ENCODE data around the gene XXYLT1. TPM values are rescaled to one million over a fixed set of nuclear protein-coding genes. Genes with fewer than 3 reads are reported as not detected.

Gene XXYLT1
- total RNA-seq, 1 donor from 2014 or later: 93.1 TPM

DNA sequence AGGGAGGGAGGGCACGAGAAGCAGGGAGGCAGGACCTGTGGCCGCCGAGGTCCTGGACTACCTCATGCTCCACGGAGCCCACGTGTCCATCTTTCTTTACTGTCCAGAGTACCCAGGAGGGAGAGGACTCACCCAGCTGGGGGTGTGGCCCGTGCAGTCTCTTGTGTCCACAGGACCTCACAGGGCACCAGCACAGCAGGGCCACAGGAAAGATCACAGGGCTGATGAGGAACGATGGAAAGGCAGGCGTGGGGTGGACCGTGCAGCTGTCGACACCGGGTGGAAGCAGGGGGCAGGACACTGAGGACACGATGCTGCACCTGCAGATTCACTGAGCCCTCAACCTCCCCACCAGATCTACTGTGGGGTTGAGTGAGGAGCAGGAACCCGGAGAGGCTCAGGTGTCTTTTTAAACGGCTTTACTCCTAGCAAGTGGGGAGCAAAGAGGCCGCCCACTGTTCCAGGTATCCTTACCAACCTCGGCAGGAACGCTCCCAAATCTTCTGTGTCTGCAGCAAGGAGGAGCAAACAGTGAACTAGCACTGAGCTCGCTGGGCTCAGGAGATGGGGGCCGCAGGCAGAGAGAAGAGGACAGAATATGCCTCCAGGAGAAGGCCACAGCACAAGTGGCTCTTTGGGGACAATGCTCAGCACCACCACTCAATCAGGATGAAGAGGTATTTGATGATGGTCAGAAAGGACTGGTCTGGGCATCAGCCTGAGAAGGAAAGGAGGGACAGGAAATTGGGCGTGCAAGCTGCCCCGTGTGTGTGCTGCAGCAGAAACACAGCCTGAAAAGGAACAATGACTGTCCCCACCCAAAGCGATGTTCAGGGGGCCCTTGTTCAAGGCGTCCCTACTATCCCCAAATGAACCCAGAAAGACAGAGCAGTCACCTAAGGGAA lies 198.8 kb downstream of the XXYLT1 start:
- no peak for DNase-seq (ENCODE audit: extremely low read depth, low read depth, low spot score)

DNA sequence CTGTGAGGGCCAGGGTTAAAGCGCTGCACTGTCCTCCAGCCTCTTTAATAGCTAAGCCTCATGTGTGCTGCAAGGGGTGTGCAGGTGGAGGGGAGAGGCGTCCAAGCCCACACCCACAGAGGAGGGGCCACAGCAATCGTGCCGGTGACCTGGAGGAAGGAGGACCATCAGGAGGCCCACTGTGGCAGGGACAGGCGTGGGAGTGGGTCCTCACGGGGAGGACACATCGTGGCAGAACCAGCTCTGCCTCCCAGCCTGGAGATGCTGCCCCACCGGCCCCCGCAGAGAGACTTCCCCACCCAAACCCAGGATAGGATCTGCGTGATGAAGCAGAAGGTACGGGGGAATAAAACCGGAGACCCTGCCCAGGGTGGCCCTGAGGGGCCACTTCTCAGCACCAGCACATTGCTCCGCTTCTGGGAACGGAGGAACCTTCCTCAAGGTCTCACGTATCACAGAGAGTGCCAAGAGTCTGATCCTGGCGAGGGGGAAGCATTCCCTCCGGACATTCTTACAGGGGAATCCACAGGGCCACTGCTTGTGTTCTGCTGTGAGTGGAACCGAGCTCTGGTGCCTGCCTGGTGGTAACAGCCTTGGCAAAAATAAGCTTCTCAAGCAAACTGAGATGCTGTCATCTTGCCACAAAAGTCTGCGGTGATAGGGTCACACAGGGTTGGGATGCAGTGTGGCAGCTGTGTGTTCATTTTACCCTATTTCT lies 199.8 kb downstream of the XXYLT1 start:
- no peak for DNase-seq (ENCODE audit: extremely low read depth, low read depth, low spot score)

DNA sequence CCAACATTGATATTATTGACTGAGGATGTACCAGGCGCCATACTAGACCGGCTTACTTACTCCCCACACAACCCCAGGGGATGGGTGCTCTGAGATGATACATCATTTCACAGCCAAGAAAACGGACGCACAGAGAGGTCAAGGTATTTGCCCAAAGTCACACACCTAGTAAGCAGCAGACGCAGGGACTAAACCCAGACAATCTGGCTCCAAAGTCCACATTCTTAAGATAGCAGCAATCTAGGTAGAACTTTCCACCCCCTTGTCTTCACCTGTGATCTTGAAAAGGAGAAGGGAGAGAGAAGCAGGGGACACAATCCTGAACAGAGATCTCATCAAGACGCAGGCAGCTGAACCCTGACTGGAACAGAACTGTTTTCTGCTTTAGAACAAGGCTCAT lies 200.6 kb downstream of the XXYLT1 start:
- no peak for DNase-seq (ENCODE audit: extremely low read depth, low read depth, low spot score)

DNA sequence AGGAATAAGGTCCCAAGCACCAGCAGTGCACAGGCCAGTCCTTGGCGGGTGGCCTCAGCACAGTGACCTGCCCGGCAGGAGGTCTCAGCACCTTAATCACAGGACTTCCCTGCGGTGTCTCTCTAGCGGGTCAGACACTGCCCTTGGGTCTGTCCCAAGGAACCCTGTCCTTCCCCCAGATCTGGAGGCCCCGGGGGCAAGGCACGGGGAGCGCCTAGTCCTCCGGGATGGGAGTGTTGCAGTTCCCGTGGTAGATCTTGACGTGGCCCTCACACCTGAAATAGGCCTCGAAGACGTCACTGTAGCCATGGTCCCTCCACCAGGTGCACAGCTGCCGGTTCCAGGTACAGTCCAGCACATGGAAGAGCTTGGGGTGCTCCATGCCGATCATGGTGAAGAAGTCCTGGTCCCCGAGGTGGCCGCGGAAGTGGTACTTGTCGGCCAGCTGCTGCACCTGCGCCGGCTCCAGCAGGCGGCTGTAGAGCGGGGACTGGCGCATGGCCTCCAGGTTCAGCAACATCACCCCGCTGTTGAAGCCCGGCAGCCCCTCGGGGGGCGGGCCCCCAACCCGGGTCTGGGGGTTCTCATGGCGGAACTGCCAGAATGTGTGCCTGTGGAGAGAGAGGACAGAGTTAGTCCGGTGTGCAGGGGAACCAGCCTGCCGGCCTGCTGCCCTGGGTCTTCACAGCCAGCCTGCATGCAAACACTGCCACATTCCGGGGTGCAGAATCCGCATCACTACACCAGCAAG lies 201.3 kb downstream of the XXYLT1 start:
- no peak for DNase-seq (ENCODE audit: extremely low read depth, low read depth, low spot score)

- DNase-seq (ENCODE audit: extremely low read depth, low read depth, low spot score): no peak
These were observed 202.6 kb downstream of the XXYLT1 start for GRCh38 chr3:195068084-195069080.

DNA sequence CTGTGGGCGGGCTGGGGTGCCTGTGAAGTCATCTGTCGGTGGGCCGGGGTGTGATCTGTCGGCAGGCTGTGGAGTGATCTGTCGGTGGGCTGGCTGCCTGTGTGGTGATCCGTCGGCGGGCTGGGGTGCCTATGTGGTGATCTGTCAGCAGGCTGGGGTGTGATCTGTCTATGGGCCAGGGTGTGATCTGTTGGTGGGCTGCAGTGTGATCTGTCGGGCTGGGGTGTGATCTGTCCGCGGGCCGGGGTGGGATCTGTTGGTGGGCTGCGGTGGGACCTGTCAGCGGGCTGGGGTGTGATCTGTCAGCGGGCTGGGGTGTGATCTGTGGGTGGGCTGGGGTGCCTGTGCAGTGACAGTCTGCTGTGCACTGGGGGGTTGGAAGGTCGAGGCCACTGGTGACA lies 204.5 kb downstream of the XXYLT1 start:
- no peak for DNase-seq (ENCODE audit: extremely low read depth, low read depth, low spot score)

DNA sequence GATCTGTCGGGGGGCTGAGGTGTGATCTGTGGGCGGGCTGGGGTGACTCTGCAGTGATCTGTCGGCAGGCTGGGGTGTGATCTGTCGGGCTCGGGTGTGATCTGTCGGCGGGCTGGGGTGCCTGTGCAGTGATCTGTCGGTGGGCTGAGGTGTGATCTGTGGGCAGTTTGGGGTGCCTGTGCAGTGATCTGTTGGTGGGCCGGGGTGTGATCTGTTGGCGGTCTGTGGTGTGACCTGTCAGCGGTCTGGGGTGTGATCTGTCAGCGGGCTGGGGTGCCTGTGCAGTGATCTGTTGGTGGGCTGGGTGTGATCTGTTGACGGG lies 205.1 kb downstream of the XXYLT1 start:
- DNase-seq (ENCODE audit: extremely low read depth, low read depth, low spot score): no peak

DNA sequence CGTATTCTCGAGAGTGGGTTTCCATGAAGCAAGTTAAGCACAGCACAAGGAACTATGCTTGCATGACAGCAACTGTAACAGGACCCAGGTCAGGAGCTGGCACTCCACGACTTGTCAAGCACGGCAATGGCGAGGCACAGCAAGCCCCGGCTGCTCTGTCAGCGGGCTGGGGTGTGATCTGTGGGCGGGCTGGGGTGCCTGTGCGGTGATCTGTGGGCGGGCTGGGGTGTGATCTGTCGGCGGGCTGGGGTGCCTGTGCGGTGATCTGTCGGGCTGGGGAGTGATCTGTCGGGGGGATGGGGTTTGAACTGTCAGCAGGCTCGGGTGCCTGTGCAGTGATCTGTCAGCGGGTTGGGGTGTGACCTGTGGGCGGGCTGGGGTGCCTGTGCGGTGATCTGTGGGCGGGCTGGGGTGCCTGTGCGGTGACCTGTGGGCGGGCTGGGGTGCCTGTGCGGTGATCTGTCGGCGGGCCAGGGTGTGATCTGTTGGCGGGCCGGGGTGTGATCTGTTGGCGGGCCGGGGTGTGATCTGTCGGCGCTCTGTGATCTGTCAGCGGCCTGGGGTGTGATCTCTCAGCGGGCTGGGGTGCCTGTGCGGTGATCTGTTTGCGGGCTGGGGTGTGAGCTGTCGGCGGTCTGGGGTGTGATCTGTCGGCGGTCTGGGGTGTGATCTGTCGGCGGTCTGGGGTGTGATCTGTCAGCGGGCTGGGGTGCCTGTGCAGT lies 205.7 kb downstream of the XXYLT1 start:
- DNase-seq (ENCODE audit: extremely low read depth, low read depth, low spot score): no peak

DNA sequence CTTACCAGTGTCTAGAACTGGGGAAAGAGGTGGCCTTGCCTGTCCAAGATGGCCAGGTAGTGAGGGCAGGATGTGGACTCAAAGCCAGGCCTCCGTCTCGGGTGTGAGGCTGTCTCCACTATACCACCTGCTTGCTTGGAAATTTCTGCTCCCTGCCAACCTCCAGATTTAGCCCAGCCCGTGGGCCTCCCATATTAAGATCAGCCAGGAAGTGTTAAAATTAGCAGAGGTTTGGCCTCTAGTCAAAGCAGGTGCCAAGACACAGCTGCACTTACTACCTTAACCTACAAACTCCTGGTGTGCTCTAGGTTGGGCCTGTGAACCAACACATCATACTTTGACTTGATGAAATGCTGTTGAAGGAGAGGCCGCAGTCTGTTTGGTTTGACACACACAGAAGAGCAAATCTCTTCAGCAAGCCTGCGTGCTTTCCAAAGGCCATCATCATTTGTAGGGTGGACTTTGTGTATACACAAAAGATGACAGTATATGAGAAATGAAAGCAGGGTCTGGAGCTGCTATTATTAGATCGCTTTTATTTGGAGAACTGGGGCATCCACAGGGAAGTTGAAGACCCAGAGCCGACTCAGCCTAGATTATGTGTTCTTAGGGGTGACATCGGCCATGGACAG lies 206.5 kb downstream of the XXYLT1 start:
- no peak for DNase-seq (ENCODE audit: extremely low read depth, low read depth, low spot score)

GRCh38 chr3:195063581-195064193 lies 207.3 kb downstream of the XXYLT1 start:
- DNase-seq (ENCODE audit: extremely low read depth, low read depth, low spot score): no peak

DNA sequence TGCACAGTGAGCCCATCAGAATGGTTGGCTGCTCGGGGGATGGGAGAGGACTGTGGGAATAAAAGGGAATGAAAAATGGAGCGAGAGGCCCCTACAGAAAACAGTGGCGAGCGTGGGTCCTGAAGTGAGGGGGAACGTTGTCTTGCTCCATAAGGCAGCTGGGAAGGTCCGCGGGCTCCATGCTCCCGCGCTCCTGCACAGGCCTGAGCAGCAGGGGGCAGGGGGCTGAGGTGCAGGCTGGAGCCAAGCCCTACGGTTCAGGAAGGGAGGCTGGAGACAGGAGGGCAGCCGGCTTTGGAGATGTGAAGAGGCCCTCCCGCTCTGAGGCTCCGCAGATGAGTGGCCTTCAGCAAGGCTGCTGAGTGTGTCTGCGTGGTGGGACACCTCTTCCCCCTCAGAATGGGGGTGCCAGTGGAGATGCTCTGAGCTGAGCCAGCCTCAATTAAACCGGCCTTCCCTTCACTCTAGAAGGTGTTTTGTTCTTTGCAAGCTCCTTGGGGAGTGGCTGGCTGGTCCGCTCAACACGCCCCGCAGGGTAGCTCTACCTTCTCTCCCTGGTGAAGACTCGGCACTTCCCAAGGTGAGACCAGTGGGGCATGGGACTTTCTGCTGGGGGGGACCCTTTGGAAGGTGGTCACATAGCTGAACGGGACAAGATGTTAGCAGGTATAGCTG lies 208.0 kb downstream of the XXYLT1 start:
- DNase-seq (ENCODE audit: extremely low read depth, low read depth, low spot score): no peak

DNA sequence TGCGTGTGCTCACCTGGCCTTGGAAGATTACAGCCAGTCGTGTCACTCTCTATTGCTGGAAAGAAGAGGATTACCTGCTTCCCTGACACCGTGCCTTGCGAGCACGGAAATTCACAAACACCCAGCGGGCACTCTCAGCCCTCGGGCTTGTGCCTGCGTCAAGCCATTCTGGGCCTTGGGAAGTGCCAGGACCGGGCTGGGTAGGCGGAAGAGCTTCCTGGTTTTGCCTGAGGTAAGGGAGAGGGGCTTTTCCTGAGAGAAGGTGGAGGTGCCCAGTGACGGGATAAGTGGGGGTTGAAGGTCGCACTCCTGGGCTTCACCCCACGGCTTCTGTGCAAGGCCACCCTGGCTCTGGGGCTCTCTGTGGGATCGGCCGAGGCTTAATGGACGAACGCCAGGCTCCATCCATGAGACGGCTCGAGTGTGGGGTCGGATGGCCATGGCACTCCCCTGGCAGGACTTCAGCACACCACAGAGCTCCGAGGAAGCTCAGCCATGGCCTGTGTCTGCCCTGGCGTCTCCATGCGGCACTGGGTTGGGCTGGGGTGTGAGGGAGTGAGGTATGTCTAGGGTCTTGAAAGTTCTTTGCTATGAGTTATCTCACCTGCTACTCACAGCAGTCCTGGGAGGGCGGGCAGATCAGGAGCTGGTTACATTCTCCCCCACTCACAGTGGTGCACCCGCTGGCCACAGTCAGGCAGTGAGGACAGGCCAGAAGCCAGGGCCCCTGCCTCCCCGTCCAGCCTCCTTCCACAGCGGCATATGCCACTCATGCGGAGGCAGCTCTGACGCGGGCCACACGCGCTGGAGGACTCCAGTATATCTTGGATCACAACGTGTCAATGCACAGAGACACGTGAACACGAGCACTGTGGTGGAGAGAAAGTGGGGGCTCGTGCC lies 209.0 kb downstream of the XXYLT1 start:
- DNase-seq (ENCODE audit: extremely low read depth, low read depth, low spot score): no peak

GRCh38 chr3:195060531-195061291 lies 210.2 kb downstream of the XXYLT1 start:
- DNase-seq (ENCODE audit: extremely low read depth, low read depth, low spot score): no peak

DNA sequence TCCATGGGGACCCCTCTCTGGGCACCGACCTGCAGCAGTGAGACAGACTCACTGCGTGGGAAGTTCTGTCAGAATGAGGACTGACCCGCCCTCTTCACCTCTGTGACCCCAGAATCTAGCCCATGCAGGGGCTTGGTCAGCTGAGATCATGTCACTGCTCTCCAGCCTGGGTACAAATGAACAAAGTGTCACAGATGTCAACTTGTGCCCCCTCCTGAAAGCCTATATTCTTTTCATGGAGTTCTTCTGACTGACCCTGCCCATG lies 210.8 kb downstream of the XXYLT1 start:
- no peak for DNase-seq (ENCODE audit: extremely low read depth, low read depth, low spot score)

- no peak for DNase-seq (ENCODE audit: extremely low read depth, low read depth, low spot score)
These were observed 211.3 kb downstream of the XXYLT1 start for GRCh38 chr3:195059471-195060216.

DNA sequence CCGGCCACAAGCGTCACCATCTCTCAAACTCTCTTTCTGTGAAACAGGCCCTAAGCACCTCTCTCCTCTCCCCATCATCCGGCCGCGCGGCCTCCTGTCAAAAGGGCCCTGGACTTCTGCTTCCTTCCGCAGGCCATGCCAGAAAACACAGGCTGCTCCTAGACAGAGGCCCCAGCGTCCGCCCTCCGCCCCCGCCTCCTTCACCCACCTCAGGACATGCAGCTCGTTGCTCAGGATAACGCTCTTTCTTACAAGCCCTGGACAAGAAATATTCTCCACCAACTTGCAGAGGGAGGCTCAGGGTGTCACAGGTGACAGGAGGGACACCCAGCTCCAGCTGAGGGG lies 212.0 kb downstream of the XXYLT1 start:
- DNase-seq (ENCODE audit: extremely low read depth, low read depth, low spot score): no peak
